ENCODE data around the gene FBXO21. TPM values are rescaled to one million over a fixed set of nuclear protein-coding genes. Genes with fewer than 3 reads are reported as not detected.

Gene FBXO21
- total and polyA plus RNA-seq, 2 experiments from 2014 or later = 46.3 to 84.2 TPM

GRCh38 chr12:117126335-117126734 is 63.9 kb downstream of the FBXO21 start:
- Histone ChIP-seq H3K4me1 (ENCODE audit: insufficient read depth) (no peaks in the 10 kb centered on the region), H4K20me1 (replicated peaks; ENCODE audit: insufficient read depth) (no peaks in the 10 kb centered on the region), H3K27me3 (ENCODE audit: insufficient read depth) (no peaks in the 10 kb centered on the region), H2AFZ (no peak overlapping the region), H3K79me2 (replicated peaks; ENCODE audit: insufficient read depth) (no peaks in the 10 kb centered on the region), H3K4me3 (no peak overlapping the region), H3K27ac (ENCODE audit: low read depth) (no peak overlapping the region), H3F3A (replicated peaks; ENCODE audit: low read depth) (peaks cover 39% of the 10 kb centered on the region), H3K9me2 (ENCODE audit: insufficient read depth) (peaks cover 18% of the 10 kb centered on the region), H3K36me3 (ENCODE audit: insufficient read depth) (no peaks in the 10 kb centered on the region), H3K4me2 (no peak overlapping the region)
- peaks cover 8% of the 10 kb centered on the region for H3K36me3 Mint-ChIP-seq (ENCODE audit: low read depth)
- TF ChIP-seq STAT1 (IDR thresholded peaks at IDR 0.05; ENCODE audit: unreplicated experiment) (no peak), NANOG (IDR thresholded peaks at IDR 0.05; ENCODE audit: borderline replicate concordance) (no peak), POLR2AphosphoS5 (IDR thresholded peaks at IDR 0.05; ENCODE audit: low read depth) (no peak), JUNB (IDR thresholded peaks at IDR 0.05; ENCODE audit: unreplicated experiment) (no peak), ETS1 (IDR thresholded peaks at IDR 0.05) (no peak), EZH2 (IDR thresholded peaks at IDR 0.05; ENCODE audit: low read depth, unreplicated experiment) (no peak), CTCF (conservative IDR thresholded peaks at IDR 0.05; ENCODE audit: low read depth in 2 of 2) (no peak), ZNF114 (CRISPR knock-in tag; IDR thresholded peaks at IDR 0.05) (no peak), ZNF331 (CRISPR knock-in tag; IDR thresholded peaks at IDR 0.05; ENCODE audit: low read depth) (no peak), EZH2phosphoT487 (IDR thresholded peaks at IDR 0.05; ENCODE audit: unreplicated experiment) (no peak), REST (IDR thresholded peaks at IDR 0.05; ENCODE audit: unreplicated experiment) (no peak), ZNF462 (CRISPR knock-in tag; IDR thresholded peaks at IDR 0.05) (no peak), CREB1 (CRISPR knock-in tag; IDR thresholded peaks at IDR 0.05; ENCODE audit: low read depth) (no peak)
- DNase-seq (ENCODE audit: low spot score) (no peak), ATAC-seq (no peak)
- H3K9me3 Mint-ChIP-seq = peaks cover 22% of the 10 kb centered on the region
- no peak overlapping the region for H3K4me3 Mint-ChIP-seq
- H3K27me3 Mint-ChIP-seq (ENCODE audit: insufficient read depth, low read depth, poor library complexity) = peaks cover 7% of the 10 kb centered on the region
- 0 out of 3 replicates have a peak, but pooled peaks cover 3% of the 10 kb centered on the region for H3K4me1 Mint-ChIP-seq
- H3K27ac Mint-ChIP-seq = no peak overlapping the region
